Measurements from ENCODE around the gene CCT2.

CCT2 gene

DNA sequence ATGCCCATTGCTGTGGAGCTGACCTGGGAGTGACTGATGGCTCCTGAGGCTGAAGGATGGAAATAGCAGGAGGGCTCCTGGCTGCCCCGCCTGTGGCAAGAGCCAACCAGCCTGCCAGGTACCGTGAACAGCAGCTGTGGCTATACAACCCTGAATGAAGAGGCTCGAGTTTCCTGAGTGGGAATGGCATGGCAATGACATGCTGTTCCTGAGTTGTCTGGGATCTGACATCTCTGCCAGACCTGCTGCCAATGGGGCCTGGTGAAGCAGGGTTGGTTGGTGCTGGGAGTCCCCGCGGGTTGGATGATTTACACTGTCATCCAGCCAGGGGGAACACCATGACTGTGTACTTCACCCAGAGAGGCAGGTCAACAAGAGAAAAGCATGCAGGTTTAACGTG, 57.3 kb downstream of the CCT2 start:
- no peak for DNase-seq (ENCODE audit: low read depth)

DNA sequence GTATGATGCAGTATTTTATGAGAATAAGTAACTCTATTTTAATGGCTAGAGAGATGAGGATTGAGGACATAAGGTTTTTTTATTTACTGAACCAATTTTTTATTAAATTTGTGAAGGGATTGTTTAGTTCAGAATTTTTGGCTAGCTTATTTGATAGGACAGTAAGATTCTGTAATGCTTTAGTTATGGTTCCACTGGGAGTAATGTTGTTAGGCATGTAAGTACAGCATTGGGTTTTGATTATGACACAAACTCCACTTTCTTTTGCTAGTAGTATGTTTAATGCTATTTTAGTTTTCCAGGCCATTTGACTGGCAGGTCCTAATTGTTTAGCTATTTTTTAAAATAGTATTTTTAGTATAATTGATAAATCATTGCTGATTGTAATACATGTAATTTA, 59.3 kb downstream of the CCT2 start:
- no peak for DNase-seq (ENCODE audit: low read depth)

DNA sequence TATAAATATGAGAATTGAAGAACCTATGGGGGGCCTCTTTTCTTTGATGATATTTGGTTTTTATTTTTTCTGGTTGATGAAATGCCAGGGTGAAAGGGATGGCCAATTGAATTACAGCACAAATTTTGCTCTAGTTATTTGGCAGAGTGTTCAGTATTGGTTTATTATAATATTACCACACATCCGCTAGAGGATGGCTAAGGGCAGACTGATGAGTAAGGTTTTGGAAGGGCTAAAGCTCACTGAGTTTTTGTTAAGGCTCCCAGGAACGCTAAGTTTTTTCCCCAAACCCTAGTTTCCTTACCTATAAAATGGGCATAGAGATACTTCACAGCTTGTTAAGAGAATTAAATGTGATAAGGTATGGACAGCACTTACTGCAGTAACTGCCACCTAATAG, 59.8 kb downstream of the CCT2 start:
- no peak for DNase-seq (ENCODE audit: low read depth)

DNA sequence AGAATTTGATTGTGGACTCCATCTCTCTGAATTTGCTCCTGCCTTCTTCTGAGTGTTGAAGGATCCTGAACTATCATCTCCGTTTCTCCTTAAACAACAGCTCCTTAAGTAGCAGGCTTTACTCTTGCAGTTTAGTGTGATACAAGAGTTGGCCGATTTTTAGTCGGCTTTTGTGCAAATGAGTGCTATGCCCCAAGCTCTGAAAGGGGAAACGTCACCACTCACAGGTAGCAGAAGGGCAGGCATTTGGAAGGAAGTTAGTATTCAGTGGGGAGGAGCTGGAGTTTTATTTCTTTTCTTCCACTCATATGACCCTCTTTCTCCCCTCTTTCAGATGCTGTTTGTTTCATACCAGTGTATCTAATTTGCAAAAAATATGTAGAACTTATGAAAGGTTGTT, 61.9 kb downstream of the CCT2 start:
- DNase-seq (ENCODE audit: low read depth): no peak

DNA sequence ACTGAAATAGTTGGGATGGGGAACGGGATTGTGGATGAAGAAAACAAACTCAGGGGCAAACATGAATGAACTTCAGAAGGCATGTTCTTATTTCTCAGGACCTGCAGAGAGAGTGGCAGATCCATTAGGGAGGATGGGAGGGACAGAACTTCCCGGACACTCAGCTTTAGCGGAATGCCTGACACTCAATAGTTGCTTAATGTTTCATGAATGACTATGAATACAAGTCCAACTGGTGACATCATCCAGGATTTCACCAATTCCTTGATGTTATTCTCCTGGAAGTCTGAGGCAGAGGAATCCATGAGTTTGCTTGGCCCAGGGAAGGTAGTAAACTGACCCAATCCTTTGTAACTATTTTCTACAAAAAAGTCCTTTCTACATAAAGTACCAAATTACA, 63.2 kb downstream of the CCT2 start:
- no peak for DNase-seq (ENCODE audit: low read depth)

DNA sequence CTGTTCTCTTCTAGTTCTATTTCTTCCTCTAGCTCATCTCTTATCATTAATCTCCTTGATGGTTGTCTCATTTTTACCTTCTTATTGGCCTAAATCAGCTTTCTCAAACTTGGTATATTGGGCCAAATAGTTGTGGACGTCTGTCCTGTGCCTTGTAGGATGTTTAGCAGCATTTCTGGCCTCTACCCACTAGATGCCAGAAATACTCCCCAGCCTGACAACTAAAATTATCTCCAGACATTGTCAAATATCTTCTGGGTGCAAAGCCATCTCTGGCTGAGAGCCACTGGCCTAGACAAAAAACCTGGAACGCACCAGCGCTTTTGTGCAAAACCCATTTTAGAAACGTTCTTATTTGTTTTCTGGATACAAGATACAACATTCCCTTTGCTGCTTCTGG, 64.3 kb downstream of the CCT2 start:
- DNase-seq (ENCODE audit: low read depth): no peak

All from activated T-helper 1 cell treated with Interleukin-2 at 50 U/mL for 16 hours (primary cell).